NCI-H774 (cell line): ENCODE measurements around the gene MIF4GD.
"Not testable (repeated sequence)": the region's sequence is repeated elsewhere in the genome, so short reads cannot be mapped to it uniquely, and the experiment has no call there.

Experiments used
- DNase-seq: peaks from one replicate; lab custom pipeline; 2025; lab: John Stamatoyannopoulos, UW

Gene MIF4GD

GRCh38 chr17:75288770-75289114, 17.7 kb upstream of the MIF4GD start:
- peak; percentile 69 for DNase-seq

GRCh38 chr17:75288359-75288758, 17.3 kb upstream of the MIF4GD start:
- DNase-seq, result no peak

GRCh38 chr17:75287221-75287620, 16.2 kb upstream of the MIF4GD start:
- DNase-seq, result no peak

GRCh38 chr17:75285123-75285522, 14.1 kb upstream of the MIF4GD start:
- no peak for DNase-seq

GRCh38 chr17:75280189-75280588, 9.2 kb upstream of the MIF4GD start:
- not testable (repeated sequence) for DNase-seq

GRCh38 chr17:75277664-75278071, 6.6 kb upstream of the MIF4GD start:
- no peak for DNase-seq

- no peak for DNase-seq
Measured at GRCh38 chr17:75273977-75274708, 3.1 kb upstream of the MIF4GD start.

GRCh38 chr17:75272848-75273184, 1.8 kb upstream of the MIF4GD start:
- no peak for DNase-seq

- DNase-seq, result no peak
Measured at GRCh38 chr17:75271955-75272847, 1.2 kb upstream of the MIF4GD start.

GRCh38 chr17:75271233-75271954, 363 bp upstream of the MIF4GD start:
- DNase-seq, result no peak

- DNase-seq, result peak; percentile 36
Measured at GRCh38 chr17:75270218-75270965, 639 bp downstream of the MIF4GD start.

- DNase-seq, result no peak
Measured at GRCh38 chr17:75269844-75270217, 1.2 kb downstream of the MIF4GD start.

GRCh38 chr17:75267411-75268232, 3.4 kb downstream of the MIF4GD start:
- DNase-seq, result peak; percentile 29

- no peak for DNase-seq
Measured at GRCh38 chr17:75267153-75267410, 3.9 kb downstream of the MIF4GD start.

- DNase-seq, result peak; percentile 22
Measured at GRCh38 chr17:75266316-75267152, 4.5 kb downstream of the MIF4GD start.

GRCh38 chr17:75265614-75266315, 5.3 kb downstream of the MIF4GD start:
- no peak for DNase-seq

GRCh38 chr17:75263055-75263454, 8.0 kb downstream of the MIF4GD start:
- DNase-seq, result no peak

- DNase-seq, result no peak
Measured at GRCh38 chr17:75262112-75262606, 8.9 kb downstream of the MIF4GD start.

- DNase-seq, result peak; percentile 95
Measured at GRCh38 chr17:75261336-75262111, 9.5 kb downstream of the MIF4GD start, which contains the start of the genes GGA3 and MRPS7. GGA3 (minus strand) TSS chr17:75261606; CDS start chr17:75261587, 19 bp downstream. MRPS7 (plus strand) TSS chr17:75261879; CDS start chr17:75261901, 22 bp downstream.
